Measurements from ENCODE around the gene PSG6. TPM values are rescaled to one million over a fixed set of nuclear protein-coding genes. Genes with fewer than 3 reads are reported as not detected.
"Not testable (repeated sequence)": the region's sequence is repeated elsewhere in the genome, so short reads cannot be mapped to it uniquely, and the experiment has no call there.

PSG6 gene
- total and polyA plus RNA-seq, 4 donors, result not detected

DNA sequence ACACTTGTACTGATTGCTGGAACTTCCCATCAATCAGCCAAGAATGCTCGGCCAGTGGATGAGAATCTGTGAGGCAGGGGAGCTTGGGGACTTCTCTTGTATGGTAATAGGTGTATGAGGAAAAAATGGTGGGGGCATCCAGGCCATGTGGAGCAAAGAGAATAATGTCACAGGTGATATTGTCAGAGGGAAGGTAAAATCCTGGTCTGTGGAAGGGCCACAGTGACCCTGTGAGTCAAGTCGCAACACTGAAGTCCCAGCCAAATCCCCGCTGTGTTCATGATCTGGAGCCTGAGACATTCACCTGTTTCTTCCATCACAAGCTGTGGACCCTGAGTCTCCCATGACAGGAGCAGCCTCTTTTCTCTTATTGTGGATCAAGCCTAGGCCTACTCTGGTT is 11.2 kb upstream of the PSG6 start:
- 80 to 95% methylated on average over 3 of the region's 3 CpGs for WGBS, 2 donors
- H3K36me3 ChIP-seq (ENCODE audit: control insufficient read depth in 4 of 4, insufficient read depth in 4 of 4, low read length in 4 of 4), result no peaks in the 10 kb centered on the region
- no peak overlapping the region for H3K9ac ChIP-seq (ENCODE audit: insufficient read depth in 1 of 2, low read length in 2 of 2)
- no peaks in the 10 kb centered on the region for H3K9me3 ChIP-seq (ENCODE audit: control insufficient read depth in 4 of 4, insufficient read depth in 3 of 4, low read length in 3 of 4)
- no peak overlapping the region for H3K4me3 ChIP-seq
- H3K4me1 ChIP-seq (ENCODE audit: control insufficient read depth in 5 of 5, insufficient read depth in 5 of 5, low read length in 5 of 5), result no peaks in the 10 kb centered on the region
- ATAC-seq (ENCODE audit: insufficient read depth, low FRiP score) (no peak), DNase-seq (no peak)
- TF ChIP-seq, protein P1, sequence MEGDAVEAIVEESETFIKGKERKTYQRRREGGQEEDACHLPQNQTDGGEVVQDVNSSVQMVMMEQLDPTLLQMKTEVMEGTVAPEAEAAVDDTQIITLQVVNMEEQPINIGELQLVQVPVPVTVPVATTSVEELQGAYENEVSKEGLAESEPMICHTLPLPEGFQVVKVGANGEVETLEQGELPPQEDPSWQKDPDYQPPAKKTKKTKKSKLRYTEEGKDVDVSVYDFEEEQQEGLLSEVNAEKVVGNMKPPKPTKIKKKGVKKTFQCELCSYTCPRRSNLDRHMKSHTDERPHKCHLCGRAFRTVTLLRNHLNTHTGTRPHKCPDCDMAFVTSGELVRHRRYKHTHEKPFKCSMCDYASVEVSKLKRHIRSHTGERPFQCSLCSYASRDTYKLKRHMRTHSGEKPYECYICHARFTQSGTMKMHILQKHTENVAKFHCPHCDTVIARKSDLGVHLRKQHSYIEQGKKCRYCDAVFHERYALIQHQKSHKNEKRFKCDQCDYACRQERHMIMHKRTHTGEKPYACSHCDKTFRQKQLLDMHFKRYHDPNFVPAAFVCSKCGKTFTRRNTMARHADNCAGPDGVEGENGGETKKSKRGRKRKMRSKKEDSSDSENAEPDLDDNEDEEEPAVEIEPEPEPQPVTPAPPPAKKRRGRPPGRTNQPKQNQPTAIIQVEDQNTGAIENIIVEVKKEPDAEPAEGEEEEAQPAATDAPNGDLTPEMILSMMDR (IDR thresholded peaks at IDR 0.05; ENCODE audit: control extremely low read depth, extremely low read depth), result no peak
- no peak overlapping the region for H3K27ac ChIP-seq (ENCODE audit: low read depth in 1 of 2, low read length in 1 of 2)
- H3K27me3 ChIP-seq (ENCODE audit: control insufficient read depth in 3 of 3, insufficient read depth in 3 of 3, low read length in 2 of 3), result no peaks in the 10 kb centered on the region

DNA sequence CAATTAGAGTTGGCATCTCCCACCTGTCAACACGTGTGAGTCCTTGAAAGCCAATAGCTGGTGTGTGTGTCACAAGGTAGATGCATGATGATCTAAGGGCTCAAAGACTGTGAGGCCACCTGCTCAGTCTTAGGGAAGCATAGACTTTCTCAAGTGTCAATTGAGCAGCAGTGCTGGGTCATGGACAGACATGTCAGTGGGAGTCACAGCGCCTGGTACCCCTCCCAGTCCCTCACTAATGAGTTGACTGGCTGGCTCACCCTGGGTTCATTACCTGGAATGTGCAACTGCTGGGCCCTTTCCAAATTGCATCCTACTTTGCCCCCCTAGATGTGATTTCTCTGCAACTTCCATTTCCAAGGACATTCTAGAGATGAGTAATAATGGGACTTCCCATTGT is 9.1 kb upstream of the PSG6 start:
- Histone ChIP-seq H3K9me3 (ENCODE audit: control insufficient read depth in 4 of 4, insufficient read depth in 3 of 4, low read length in 3 of 4) (no peaks in the 10 kb centered on the region), H3K36me3 (ENCODE audit: control insufficient read depth in 4 of 4, insufficient read depth in 4 of 4, low read length in 4 of 4) (no peaks in the 10 kb centered on the region), H3K4me3 (no peak overlapping the region), H3K27ac (ENCODE audit: low read depth in 1 of 2, low read length in 1 of 2) (no peak overlapping the region), H3K27me3 (ENCODE audit: control insufficient read depth in 3 of 3, insufficient read depth in 3 of 3, low read length in 2 of 3) (no peaks in the 10 kb centered on the region), H3K9ac (ENCODE audit: insufficient read depth in 1 of 2, low read length in 2 of 2) (no peak overlapping the region), H3K4me1 (ENCODE audit: control insufficient read depth in 5 of 5, insufficient read depth in 5 of 5, low read length in 5 of 5) (no peaks in the 10 kb centered on the region)
- ATAC-seq (ENCODE audit: insufficient read depth, low FRiP score) (no peak), DNase-seq (no peak)
- WGBS, 2 donors, result 57 to 68% methylated on average over 2 of the region's 2 CpGs
- TF ChIP-seq, protein P1 (IDR thresholded peaks at IDR 0.05; ENCODE audit: control extremely low read depth, extremely low read depth), result no peak

DNA sequence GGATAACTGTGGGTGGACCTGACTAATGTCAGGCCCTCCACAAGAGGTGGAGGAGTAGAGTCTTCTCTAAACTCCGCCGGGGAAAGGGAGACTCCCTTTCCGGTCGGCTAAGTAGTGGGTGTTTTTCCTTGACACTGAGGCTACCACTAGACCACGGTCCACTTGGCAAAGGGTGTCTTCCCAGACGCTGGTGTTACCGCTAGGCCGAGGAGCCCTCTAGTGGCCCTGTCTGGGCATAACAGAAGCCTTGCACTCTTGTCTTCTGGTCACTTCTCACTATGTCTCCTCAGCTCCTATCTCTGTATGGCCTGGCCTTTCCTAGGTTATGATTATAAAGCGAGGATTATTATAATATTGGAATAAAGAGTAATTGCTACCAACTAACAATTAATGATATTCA is 5.4 kb upstream of the PSG6 start:
- ATAC-seq (ENCODE audit: insufficient read depth, low FRiP score); H3K27ac ChIP-seq (ENCODE audit: low read depth in 1 of 2, low read length in 1 of 2); H3K4me1 ChIP-seq (ENCODE audit: control insufficient read depth in 5 of 5, insufficient read depth in 5 of 5, low read length in 5 of 5); H3K4me3 ChIP-seq; H3K9ac ChIP-seq (ENCODE audit: insufficient read depth in 1 of 2, low read length in 2 of 2); H3K36me3 ChIP-seq (ENCODE audit: control insufficient read depth in 4 of 4, insufficient read depth in 4 of 4, low read length in 4 of 4); H3K27me3 ChIP-seq (ENCODE audit: control insufficient read depth in 3 of 3, insufficient read depth in 3 of 3, low read length in 2 of 3); H3K9me3 ChIP-seq (ENCODE audit: control insufficient read depth in 4 of 4, insufficient read depth in 3 of 4, low read length in 3 of 4): not testable (repeated sequence)
- 45 to 51% methylated on average over 9 of the region's 9 CpGs for WGBS, 2 donors
- peak in 1 of 3 donors; percentile 6 for DNase-seq

DNA sequence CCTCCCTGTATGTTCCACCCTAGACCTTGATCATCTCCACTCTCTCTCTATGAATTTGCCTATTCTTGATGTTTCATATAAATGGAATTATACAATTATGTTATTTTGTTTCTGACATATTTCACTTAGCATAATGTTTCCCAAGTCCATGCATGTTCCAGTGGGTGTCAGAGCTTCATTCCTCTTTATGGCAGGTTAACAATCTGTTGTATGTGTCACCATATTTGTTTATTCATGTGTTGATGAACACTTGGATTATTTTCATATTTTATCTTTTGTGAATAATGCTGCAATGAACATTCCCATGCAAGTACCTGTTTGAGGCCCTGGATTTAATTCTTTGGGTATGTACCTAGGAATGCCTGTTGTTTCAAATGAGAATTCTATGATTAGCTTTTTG is 3.3 kb upstream of the PSG6 start:
- not testable (repeated sequence) for H3K4me3 ChIP-seq

DNA sequence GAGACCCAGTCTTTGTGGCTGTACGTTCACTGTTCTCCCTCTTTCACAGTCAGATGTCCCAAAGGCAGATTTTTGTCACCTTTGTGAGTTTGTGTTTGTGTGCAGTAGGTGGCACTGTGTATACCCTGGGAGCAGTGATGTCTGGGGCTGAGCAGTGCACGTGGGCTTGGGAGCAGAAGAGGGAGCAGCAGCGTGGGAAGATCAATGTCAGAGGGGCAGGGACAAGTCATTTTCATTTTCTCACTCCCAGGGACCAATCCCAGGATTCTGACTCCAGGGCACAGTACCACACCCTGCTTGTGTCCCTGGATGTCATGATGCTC is 2.0 kb upstream of the PSG6 start:
- no peaks in the 10 kb centered on the region for H3K36me3 ChIP-seq (ENCODE audit: control insufficient read depth in 4 of 4, insufficient read depth in 4 of 4, low read length in 4 of 4)
- peaks cover 0 to 3% (median 0%) of the 10 kb centered on the region in 4 donors for H3K9me3 ChIP-seq (ENCODE audit: control insufficient read depth in 4 of 4, insufficient read depth in 3 of 4, low read length in 3 of 4)
- no peak overlapping the region for H3K27ac ChIP-seq (ENCODE audit: low read depth in 1 of 2, low read length in 1 of 2)
- H3K4me3 ChIP-seq, result no peak overlapping the region
- no peak for DNase-seq
- H3K9ac ChIP-seq (ENCODE audit: insufficient read depth in 1 of 2, low read length in 2 of 2), result no peak overlapping the region
- ATAC-seq (ENCODE audit: insufficient read depth, low FRiP score), result no peak
- no peaks in the 10 kb centered on the region for H3K4me1 ChIP-seq (ENCODE audit: control insufficient read depth in 5 of 5, insufficient read depth in 5 of 5, low read length in 5 of 5)
- 18 to 27% methylated on average over 3 of the region's 3 CpGs for WGBS, 2 donors
- H3K27me3 ChIP-seq (ENCODE audit: control insufficient read depth in 3 of 3, insufficient read depth in 3 of 3, low read length in 2 of 3), result no peaks in the 10 kb centered on the region
- TF ChIP-seq, protein P1 (IDR thresholded peaks at IDR 0.05; ENCODE audit: control extremely low read depth, extremely low read depth), result no peak

More for the DNA sequence above, 3.3 kb upstream of the PSG6 start:
- DNase-seq; H3K9me3 ChIP-seq (ENCODE audit: control insufficient read depth in 4 of 4, insufficient read depth in 3 of 4, low read length in 3 of 4); H3K36me3 ChIP-seq (ENCODE audit: control insufficient read depth in 4 of 4, insufficient read depth in 4 of 4, low read length in 4 of 4); H3K4me1 ChIP-seq (ENCODE audit: control insufficient read depth in 5 of 5, insufficient read depth in 5 of 5, low read length in 5 of 5); H3K9ac ChIP-seq (ENCODE audit: insufficient read depth in 1 of 2, low read length in 2 of 2); H3K27ac ChIP-seq (ENCODE audit: low read depth in 1 of 2, low read length in 1 of 2); H3K27me3 ChIP-seq (ENCODE audit: control insufficient read depth in 3 of 3, insufficient read depth in 3 of 3, low read length in 2 of 3); ATAC-seq (ENCODE audit: insufficient read depth, low FRiP score): not testable (repeated sequence)

DNA sequence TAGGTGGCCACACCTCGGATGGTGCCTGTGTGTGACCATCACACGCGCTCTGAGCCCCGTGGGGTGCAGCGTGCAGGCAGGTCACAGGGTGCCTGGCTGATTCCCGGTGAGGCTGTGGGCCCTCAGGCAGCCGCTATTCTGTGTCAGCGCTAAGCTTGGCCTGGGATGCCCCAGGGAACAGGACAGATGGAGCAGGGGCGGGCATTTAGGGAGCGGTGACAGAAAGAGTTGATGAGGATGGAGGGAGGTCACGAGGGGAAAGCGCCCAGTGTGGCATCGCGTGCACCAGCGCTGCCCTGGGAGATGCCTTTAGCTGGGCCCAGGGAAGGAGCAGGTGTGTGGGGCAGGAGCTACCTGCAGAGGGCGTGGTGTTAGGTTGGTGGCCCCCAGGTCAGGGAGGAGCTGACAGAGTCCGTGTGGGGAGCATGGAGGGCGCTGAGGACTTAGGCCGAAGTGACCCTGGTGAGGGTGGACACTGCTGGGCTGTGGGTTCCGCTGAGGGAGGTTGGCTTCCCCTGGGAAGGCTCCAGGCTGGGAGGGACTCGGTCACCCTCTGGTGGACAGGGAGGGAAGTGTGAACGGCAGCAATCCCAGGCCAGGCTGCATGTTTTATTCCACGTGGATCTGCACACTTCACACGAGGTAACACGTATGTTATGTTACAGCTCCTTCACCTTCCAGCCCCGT is 1.5 kb upstream of the PSG6 start:
- H3K27me3 ChIP-seq (ENCODE audit: control insufficient read depth in 3 of 3, insufficient read depth in 3 of 3, low read length in 2 of 3); DNase-seq: not testable (repeated sequence)

More for the DNA sequence above, 1.5 kb upstream of the PSG6 start:
- H3K27ac ChIP-seq (ENCODE audit: low read depth in 1 of 2, low read length in 1 of 2); H3K4me1 ChIP-seq (ENCODE audit: control insufficient read depth in 5 of 5, insufficient read depth in 5 of 5, low read length in 5 of 5); H3K9me3 ChIP-seq (ENCODE audit: control insufficient read depth in 4 of 4, insufficient read depth in 3 of 4, low read length in 3 of 4); H3K9ac ChIP-seq (ENCODE audit: insufficient read depth in 1 of 2, low read length in 2 of 2); H3K4me3 ChIP-seq; ATAC-seq (ENCODE audit: insufficient read depth, low FRiP score); H3K36me3 ChIP-seq (ENCODE audit: control insufficient read depth in 4 of 4, insufficient read depth in 4 of 4, low read length in 4 of 4): not testable (repeated sequence)
- 73 to 74% methylated on average over 26 of the region's 26 CpGs for WGBS, 2 donors
